Measurements from ENCODE around the gene RPTOR. TPM values are rescaled to one million over a fixed set of nuclear protein-coding genes. Genes with fewer than 3 reads are reported as not detected.

The RPTOR gene
- total RNA-seq, 4 donors from 2014 or later: 47.6 to 56.9 (median 55.4) TPM

DNA sequence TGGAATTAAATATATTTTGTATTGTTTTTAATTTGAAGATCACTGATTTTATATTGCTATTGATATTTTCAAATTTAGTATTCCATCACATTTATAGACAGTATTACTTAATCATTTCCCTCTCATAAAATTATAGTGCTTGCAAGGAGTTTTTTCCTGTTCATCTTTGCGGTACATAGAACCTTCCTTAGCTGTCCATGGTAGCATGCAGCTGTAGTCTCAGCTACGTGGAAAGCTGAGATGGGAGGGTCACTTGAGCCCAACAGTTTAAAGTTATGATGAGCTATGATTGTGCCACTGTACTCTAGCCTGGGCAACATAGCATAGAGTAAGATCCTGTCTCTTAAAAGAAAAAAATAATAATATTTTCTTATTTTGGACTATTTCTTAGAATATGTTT is 231.2 kb downstream of the RPTOR start:
- no peak overlapping the region for H3K4me3 ChIP-seq
- no peak for TF ChIP-seq POLR2A (IDR thresholded peaks at IDR 0.05)
- TF ChIP-seq, protein P1, sequence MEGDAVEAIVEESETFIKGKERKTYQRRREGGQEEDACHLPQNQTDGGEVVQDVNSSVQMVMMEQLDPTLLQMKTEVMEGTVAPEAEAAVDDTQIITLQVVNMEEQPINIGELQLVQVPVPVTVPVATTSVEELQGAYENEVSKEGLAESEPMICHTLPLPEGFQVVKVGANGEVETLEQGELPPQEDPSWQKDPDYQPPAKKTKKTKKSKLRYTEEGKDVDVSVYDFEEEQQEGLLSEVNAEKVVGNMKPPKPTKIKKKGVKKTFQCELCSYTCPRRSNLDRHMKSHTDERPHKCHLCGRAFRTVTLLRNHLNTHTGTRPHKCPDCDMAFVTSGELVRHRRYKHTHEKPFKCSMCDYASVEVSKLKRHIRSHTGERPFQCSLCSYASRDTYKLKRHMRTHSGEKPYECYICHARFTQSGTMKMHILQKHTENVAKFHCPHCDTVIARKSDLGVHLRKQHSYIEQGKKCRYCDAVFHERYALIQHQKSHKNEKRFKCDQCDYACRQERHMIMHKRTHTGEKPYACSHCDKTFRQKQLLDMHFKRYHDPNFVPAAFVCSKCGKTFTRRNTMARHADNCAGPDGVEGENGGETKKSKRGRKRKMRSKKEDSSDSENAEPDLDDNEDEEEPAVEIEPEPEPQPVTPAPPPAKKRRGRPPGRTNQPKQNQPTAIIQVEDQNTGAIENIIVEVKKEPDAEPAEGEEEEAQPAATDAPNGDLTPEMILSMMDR (IDR thresholded peaks at IDR 0.05 in 4 of 5, conservative IDR thresholded peaks at IDR 0.05 in 1 of 5): no peak
- no peaks in the 10 kb centered on the region for H3K27me3 ChIP-seq
- peak overlapping the region; percentile 88 to 97 (median 93) for H3K27ac ChIP-seq
- in situ Hi-C loops (cut with MboI; ENCODE audit: low sequenced_read_pairs in 4 of 4): no loop called here
- H3K4me1 ChIP-seq: peaks cover 53 to 58% of the 10 kb centered on the region in 2 donors
- intact Hi-C loops (cut with DNase I; ENCODE audit: low total_unique reads): loop anchor here (2.0 kb wide), 1 partner anchor 17 kb away; no protein-coding TSS in a partner anchor
- peak in 1 of 2 donors; percentile 28 for ATAC-seq
- H3K9me3 ChIP-seq: no peaks in the 10 kb centered on the region
- DNase-seq: no peak
- H3K36me3 ChIP-seq: no peaks in the 10 kb centered on the region

DNA sequence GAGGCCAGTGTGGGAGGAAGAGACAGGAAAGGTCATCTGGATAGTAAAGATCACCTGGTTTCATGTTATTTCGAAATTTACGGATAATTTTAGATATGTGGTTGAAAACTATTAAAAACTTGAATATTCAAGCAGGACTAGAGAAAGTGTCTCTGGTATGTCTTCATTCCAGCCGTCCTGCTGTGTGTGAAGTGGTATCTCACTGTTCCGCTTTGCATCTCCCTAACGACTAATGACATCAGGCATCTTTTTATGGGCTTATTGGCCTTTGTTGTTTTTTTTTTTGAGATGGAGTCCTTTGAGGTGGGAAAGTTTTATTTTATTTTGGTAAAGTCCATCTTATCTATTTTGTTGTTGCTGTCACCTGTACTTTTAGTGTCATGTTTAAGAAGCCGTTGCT is 232.6 kb downstream of the RPTOR start:
- Histone ChIP-seq H3K4me3 (no peak overlapping the region), H3K9me3 (no peaks in the 10 kb centered on the region), H3K4me1 (peaks cover 60 to 67% of the 10 kb centered on the region in 2 donors), H3K27ac (peak overlapping the region in 1 of 4 donors; percentile 97), H3K36me3 (no peaks in the 10 kb centered on the region), H3K27me3 (no peaks in the 10 kb centered on the region)
- DNase-seq (no peak), ATAC-seq (no peak)
- TF ChIP-seq, protein P1 (IDR thresholded peaks at IDR 0.05 in 4 of 5, conservative IDR thresholded peaks at IDR 0.05 in 1 of 5): no peak
- TF ChIP-seq POLR2A (IDR thresholded peaks at IDR 0.05): no peak
- in situ Hi-C loops (cut with MboI; ENCODE audit: low sequenced_read_pairs in 4 of 4) (no loop called here), intact Hi-C loops (cut with DNase I; ENCODE audit: low total_unique reads) (no loop called here)

DNA sequence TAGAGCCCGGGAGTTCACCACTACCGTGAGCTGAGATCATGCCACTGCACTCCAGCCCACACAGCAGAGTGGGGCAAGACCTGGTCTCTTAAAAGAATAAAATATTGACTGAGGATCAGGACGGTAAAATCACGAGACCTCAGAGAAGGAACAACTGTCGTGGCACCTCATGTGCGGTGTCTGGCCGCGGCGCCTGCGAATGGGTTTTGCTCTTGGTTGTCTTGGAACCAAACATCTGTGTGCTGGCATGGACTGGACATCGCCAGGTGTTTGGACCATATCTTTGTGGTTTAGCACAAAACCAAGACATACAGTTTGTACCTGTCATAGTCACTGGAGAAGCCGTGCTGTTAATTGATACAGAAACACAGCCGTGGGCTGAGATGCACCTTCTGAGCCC is 234.1 kb downstream of the RPTOR start:
- H3K4me1 ChIP-seq: peaks cover 64 to 69% of the 10 kb centered on the region in 2 donors
- in situ Hi-C loops (cut with MboI; ENCODE audit: low sequenced_read_pairs in 4 of 4) (no loop called here), intact Hi-C loops (cut with DNase I; ENCODE audit: low total_unique reads) (no loop called here)
- no peaks in the 10 kb centered on the region for H3K36me3 ChIP-seq
- no peak overlapping the region for H3K27ac ChIP-seq
- no peak for ATAC-seq
- TF ChIP-seq, protein P1 (IDR thresholded peaks at IDR 0.05 in 4 of 5, conservative IDR thresholded peaks at IDR 0.05 in 1 of 5): no peak
- TF ChIP-seq POLR2A (IDR thresholded peaks at IDR 0.05): no peak
- no peaks in the 10 kb centered on the region for H3K27me3 ChIP-seq
- no peak overlapping the region for H3K4me3 ChIP-seq
- DNase-seq: no peak
- H3K9me3 ChIP-seq: no peaks in the 10 kb centered on the region

DNA sequence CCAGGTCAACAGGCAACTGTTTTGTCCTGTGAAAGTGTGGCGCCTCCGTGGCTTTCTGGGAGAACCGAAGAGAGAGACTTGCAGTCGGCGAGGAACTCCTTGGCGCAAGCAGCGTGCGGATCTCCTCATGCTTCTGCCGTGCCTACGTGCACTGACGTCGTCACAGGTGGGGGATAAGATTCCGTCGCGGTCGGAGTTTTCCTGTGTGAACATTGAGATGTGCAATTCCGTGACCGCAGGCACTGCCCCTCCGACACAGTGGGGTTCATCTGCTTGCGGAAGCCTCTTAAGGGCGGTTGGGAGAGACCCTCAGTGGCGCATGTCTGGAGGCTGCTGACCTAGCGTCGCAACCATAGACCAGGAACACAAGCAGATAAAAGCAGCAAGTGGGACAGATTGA is 234.7 kb downstream of the RPTOR start:
- H3K36me3 ChIP-seq: no peaks in the 10 kb centered on the region
- H3K4me3 ChIP-seq: no peak overlapping the region
- TF ChIP-seq, protein P1 (IDR thresholded peaks at IDR 0.05 in 4 of 5, conservative IDR thresholded peaks at IDR 0.05 in 1 of 5): no peak
- no peak for TF ChIP-seq POLR2A (IDR thresholded peaks at IDR 0.05)
- peaks cover 64% of the 10 kb centered on the region in 2 donors for H3K4me1 ChIP-seq
- H3K9me3 ChIP-seq: no peaks in the 10 kb centered on the region
- H3K27me3 ChIP-seq: no peaks in the 10 kb centered on the region
- H3K27ac ChIP-seq: no peak overlapping the region
- in situ Hi-C loops (cut with MboI; ENCODE audit: low sequenced_read_pairs in 4 of 4): no loop called here
- ATAC-seq (no peak), DNase-seq (no peak)
- intact Hi-C loops (cut with DNase I; ENCODE audit: low total_unique reads): no loop called here

DNA sequence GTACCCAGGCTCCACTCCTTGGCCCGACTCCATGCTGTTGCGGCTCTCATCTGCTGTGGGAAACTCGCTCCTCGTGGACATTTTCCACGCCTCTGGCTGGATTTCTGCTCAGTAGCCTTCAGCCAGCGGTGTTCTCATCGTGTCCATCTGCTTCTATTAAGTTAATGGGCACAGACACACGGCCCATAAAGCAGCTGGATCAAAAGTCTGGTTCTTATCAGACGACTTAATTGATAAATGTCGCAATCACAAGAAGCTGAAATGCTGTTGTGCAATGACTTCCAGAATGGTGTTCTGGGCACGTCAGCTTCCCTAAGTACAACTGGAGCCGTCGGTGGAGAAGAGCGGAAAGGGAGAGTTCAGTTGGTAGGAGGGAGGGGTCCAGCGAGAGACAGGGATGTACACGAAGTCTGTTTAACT is 235.3 kb downstream of the RPTOR start:
- no peaks in the 10 kb centered on the region for H3K36me3 ChIP-seq
- TF ChIP-seq, protein P1 (IDR thresholded peaks at IDR 0.05 in 4 of 5, conservative IDR thresholded peaks at IDR 0.05 in 1 of 5): no peak
- no peak for TF ChIP-seq POLR2A (IDR thresholded peaks at IDR 0.05)
- H3K4me1 ChIP-seq: peaks cover 58 to 60% of the 10 kb centered on the region in 2 donors
- in situ Hi-C loops (cut with MboI; ENCODE audit: low sequenced_read_pairs in 4 of 4): no loop called here
- H3K9me3 ChIP-seq: no peaks in the 10 kb centered on the region
- DNase-seq (no peak), ATAC-seq (no peak)
- H3K27me3 ChIP-seq: no peaks in the 10 kb centered on the region
- intact Hi-C loops (cut with DNase I; ENCODE audit: low total_unique reads): no loop called here
- H3K4me3 ChIP-seq: no peak overlapping the region
- peak overlapping the region in 2 of 4 donors; percentile 73 to 84 for H3K27ac ChIP-seq

Data from gastrocnemius medialis (tissue), 4 donors.